Keratinocyte (primary cell): Measurements from ENCODE around the gene EPB41L2. TPM values are rescaled to one million over a fixed set of nuclear protein-coding genes. Genes with fewer than 3 reads are reported as not detected.

Experiments used
- DNase-seq: peaks from one replicate; pipeline ENCODE4 v3.0.0-alpha.2; 2011; ENCODE audit warnings: low read depth, missing footprints, low spot score
- FAIRE-seq: peaks from 2 replicates; lab custom pipeline; 2011; peaks lifted over from hg19 to GRCh38; lab: Jason Lieb, UNC
- H2AFZ ChIP-seq: 2 replicates; pipeline ENCODE4 v1.6.0; 2012; ENCODE audit warnings: low read length, control low read depth, inconsistent platforms; ENCODE audit not compliant: control insufficient read depth
- H3K27ac ChIP-seq: 2 replicates; pipeline ENCODE4 v1.5.1; 2011; ENCODE audit warnings: low read length; ENCODE audit not compliant: control insufficient read depth, insufficient read depth
- H3K27me3 ChIP-seq: 3 replicates; pipeline ENCODE4 v1.6.0; 2011; ENCODE audit warnings: low read length; ENCODE audit not compliant: control insufficient read depth, insufficient read depth; ENCODE audit errors: extremely low read depth
- H3K36me3 ChIP-seq, 2 experiments: 2 replicates in 1 of 2; 3 replicates in 1 of 2; pipeline ENCODE4 v1.5.1; 2011; ENCODE audit warnings: low read length in 2 of 2, mild to moderate bottlenecking in 1 of 2; ENCODE audit not compliant: control insufficient read depth in 2 of 2, insufficient read depth in 2 of 2; ENCODE audit errors: extremely low read depth in 1 of 2
- H3K4me1 ChIP-seq: 3 replicates; pipeline ENCODE4 v1.5.1; 2011; ENCODE audit warnings: low read length; ENCODE audit not compliant: control insufficient read depth, insufficient read depth; ENCODE audit errors: extremely low read depth
- H3K4me2 ChIP-seq: 3 replicates; pipeline ENCODE4 v1.6.0; 2011; ENCODE audit warnings: low read depth, low read length; ENCODE audit not compliant: control insufficient read depth, insufficient read depth; ENCODE audit errors: extremely low read depth
- H3K4me3 ChIP-seq, 3 experiments: fragments of 200-600 bp in 1 of 3; sonication (generic) in 1 of 3; 2 replicates in 2 of 3; 3 replicates in 1 of 3; pipeline ENCODE4 v1.5.1; 2011 to 2016; ENCODE audit warnings: low read length in 3 of 3, mild to moderate bottlenecking in 3 of 3, control low read depth in 2 of 3, inconsistent platforms in 1 of 3, low read depth in 1 of 3, mixed read lengths in 1 of 3, mixed run types in 1 of 3, moderate library complexity in 1 of 3; ENCODE audit not compliant: control insufficient read depth in 2 of 3, insufficient read depth in 2 of 3; ENCODE audit errors: extremely low read depth in 1 of 3
- H3K79me2 ChIP-seq: 2 replicates; pipeline ENCODE4 v1.6.0; 2012; ENCODE audit warnings: low read length; ENCODE audit not compliant: control insufficient read depth, insufficient read depth
- H3K9ac ChIP-seq: 3 replicates; pipeline ENCODE4 v1.6.0; 2011; ENCODE audit warnings: low read length; ENCODE audit not compliant: control insufficient read depth, insufficient read depth; ENCODE audit errors: extremely low read depth
- H3K9me1 ChIP-seq: 3 replicates; pipeline ENCODE4 v1.6.0; 2011; ENCODE audit warnings: low read length; ENCODE audit not compliant: control insufficient read depth, insufficient read depth; ENCODE audit errors: extremely low read depth
- H3K9me3 ChIP-seq: 2 replicates; pipeline ENCODE4 v1.5.1; 2012; ENCODE audit warnings: low read depth, low read length; ENCODE audit not compliant: control insufficient read depth
- H4K20me1 ChIP-seq: 3 replicates; pipeline ENCODE4 v1.6.0; 2011; ENCODE audit warnings: low read length; ENCODE audit not compliant: control insufficient read depth, insufficient read depth; ENCODE audit errors: extremely low read depth
- CTCF ChIP-seq, 3 experiments: IDR thresholded peaks in 1 of 3; conservative IDR thresholded peaks in 1 of 3; optimal IDR thresholded peaks in 1 of 3; 2 replicates in 2 of 3; 3 replicates in 1 of 3; pipeline versions ENCODE3 to v1.5.1; 2011; ENCODE audit warnings: low read length in 3 of 3, mild to moderate bottlenecking in 3 of 3, moderate library complexity in 2 of 3, control low read depth in 1 of 3, inconsistent platforms in 1 of 3; ENCODE audit not compliant: insufficient read depth in 2 of 3; ENCODE audit errors: extremely low read depth in 1 of 3
- EZH2 ChIP-seq: IDR thresholded peaks from one replicate; pipeline ENCODE4 v1.6.1; 2012; ENCODE audit warnings: inconsistent platforms, mild to moderate bottlenecking, low read length, moderate library complexity
- dilution Hi-C: fragments of 300-500 bp; cut with MboI; formaldehyde crosslinking; loops from one replicate; pipeline ENCODE4 v1.7.0; 2020; ENCODE audit warnings: low sequenced_read_pairs; ENCODE audit not compliant: extremely low pct_ligation_motif_present
- polyA plus RNA-seq, 5 experiments: library from polyadenylated mRNA; depleted of rRNA in 3 of 5; stranded (reverse) in 3 of 5; stranded (forward) in 1 of 5; unstranded in 1 of 5; fragments of >200 nt; gene quantifications; 1 replicate in 1 of 5; 2 replicates in 3 of 5; 3 replicates in 1 of 5; pipeline versions ENCODE4 v1.2.1 to v1.2.3, GENCODE V29; 2011 to 2012; ENCODE audit warnings: missing spikeins in 2 of 5, low read depth in 1 of 5, low replicate concordance in 1 of 5

The EPB41L2 gene
- polyA plus RNA-seq, 1 donor (not counting 4 experiments of a cell fraction or from before 2014, with no cell fraction given), result 22.0 TPM

- DNase-seq (no peak), FAIRE-seq (no peak)
- dilution Hi-C loops, result no loop called here
- TF ChIP-seq EZH2 (no peak), CTCF (optimal IDR thresholded peaks at IDR 0.05 in 1 of 3, IDR thresholded peaks at IDR 0.05 in 1 of 3, conservative IDR thresholded peaks at IDR 0.05 in 1 of 3; ENCODE audit: extremely low read depth in 1 of 3, insufficient read depth in 2 of 3, low read length in 3 of 3) (no peak)
- Histone ChIP-seq H3K9ac (no peak overlapping the region), H4K20me1 (no peaks in the 10 kb centered on the region), H2AFZ (no peak overlapping the region), H3K36me3 (no peaks in the 10 kb centered on the region), H3K27me3 (no peaks in the 10 kb centered on the region), H3K79me2 (no peaks in the 10 kb centered on the region), H3K9me3 (no peaks in the 10 kb centered on the region), H3K4me2 (no peak overlapping the region), H3K9me1 (no peaks in the 10 kb centered on the region), H3K27ac (no peak overlapping the region), H3K4me1 (peaks cover 5% of the 10 kb centered on the region), H3K4me3 (no peak overlapping the region)
Observed at GRCh38 chr6:130936933-130937332, 126.1 kb downstream of the EPB41L2 start.

GRCh38 chr6:130935978-130936377 lies 127.1 kb downstream of the EPB41L2 start:
- TF ChIP-seq CTCF (optimal IDR thresholded peaks at IDR 0.05 in 1 of 3, IDR thresholded peaks at IDR 0.05 in 1 of 3, conservative IDR thresholded peaks at IDR 0.05 in 1 of 3; ENCODE audit: extremely low read depth in 1 of 3, insufficient read depth in 2 of 3, low read length in 3 of 3) (no peak), EZH2 (no peak)
- no peaks in the 10 kb centered on the region for H4K20me1 ChIP-seq
- H3K9me3 ChIP-seq, result no peaks in the 10 kb centered on the region
- FAIRE-seq (no peak), DNase-seq (no peak)
- H3K4me1 ChIP-seq, result peaks cover 5% of the 10 kb centered on the region
- no peak overlapping the region for H3K4me3 ChIP-seq
- H2AFZ ChIP-seq, result no peak overlapping the region
- dilution Hi-C loops, result no loop called here
- H3K79me2 ChIP-seq, result no peaks in the 10 kb centered on the region
- H3K27ac ChIP-seq, result no peak overlapping the region
- H3K9ac ChIP-seq, result no peak overlapping the region
- H3K4me2 ChIP-seq, result no peak overlapping the region
- no peaks in the 10 kb centered on the region for H3K27me3 ChIP-seq
- no peaks in the 10 kb centered on the region for H3K36me3 ChIP-seq
- no peaks in the 10 kb centered on the region for H3K9me1 ChIP-seq
